ENCODE data around the gene MMRN2.

DNA sequence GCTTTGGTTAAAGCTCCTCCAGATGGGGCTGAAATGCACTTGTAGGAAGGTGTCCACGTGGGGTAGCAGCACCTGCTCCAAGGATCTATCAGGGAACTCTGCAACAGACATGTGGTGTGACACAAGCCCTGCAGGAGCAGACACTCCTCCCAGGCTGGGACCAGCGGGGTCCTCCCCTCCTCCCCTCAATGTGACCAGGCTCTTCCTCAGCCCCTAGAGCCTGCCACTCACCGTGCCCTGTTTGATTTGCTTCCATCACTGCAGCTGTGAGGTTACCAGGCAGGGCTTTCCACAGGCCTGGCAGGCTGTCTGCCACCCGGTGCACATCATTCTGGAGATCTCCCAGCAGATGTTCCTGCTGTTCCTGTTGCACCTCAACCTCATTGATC lies 13.4 kb downstream of the MMRN2 start:
- TF ChIP-seq, protein P1, sequence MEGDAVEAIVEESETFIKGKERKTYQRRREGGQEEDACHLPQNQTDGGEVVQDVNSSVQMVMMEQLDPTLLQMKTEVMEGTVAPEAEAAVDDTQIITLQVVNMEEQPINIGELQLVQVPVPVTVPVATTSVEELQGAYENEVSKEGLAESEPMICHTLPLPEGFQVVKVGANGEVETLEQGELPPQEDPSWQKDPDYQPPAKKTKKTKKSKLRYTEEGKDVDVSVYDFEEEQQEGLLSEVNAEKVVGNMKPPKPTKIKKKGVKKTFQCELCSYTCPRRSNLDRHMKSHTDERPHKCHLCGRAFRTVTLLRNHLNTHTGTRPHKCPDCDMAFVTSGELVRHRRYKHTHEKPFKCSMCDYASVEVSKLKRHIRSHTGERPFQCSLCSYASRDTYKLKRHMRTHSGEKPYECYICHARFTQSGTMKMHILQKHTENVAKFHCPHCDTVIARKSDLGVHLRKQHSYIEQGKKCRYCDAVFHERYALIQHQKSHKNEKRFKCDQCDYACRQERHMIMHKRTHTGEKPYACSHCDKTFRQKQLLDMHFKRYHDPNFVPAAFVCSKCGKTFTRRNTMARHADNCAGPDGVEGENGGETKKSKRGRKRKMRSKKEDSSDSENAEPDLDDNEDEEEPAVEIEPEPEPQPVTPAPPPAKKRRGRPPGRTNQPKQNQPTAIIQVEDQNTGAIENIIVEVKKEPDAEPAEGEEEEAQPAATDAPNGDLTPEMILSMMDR (IDR thresholded peaks at IDR 0.05), result no peak
- TF ChIP-seq POLR2A (IDR thresholded peaks at IDR 0.05), result no peak
- TF ChIP-seq POLR2AphosphoS5 (IDR thresholded peaks at IDR 0.05), result no peak
